ENCODE measurements around the gene CDC42EP4.
"Not testable (repeated sequence)": the region's sequence is repeated elsewhere in the genome, so short reads cannot be mapped to it uniquely, and the experiment has no call there.

DNA sequence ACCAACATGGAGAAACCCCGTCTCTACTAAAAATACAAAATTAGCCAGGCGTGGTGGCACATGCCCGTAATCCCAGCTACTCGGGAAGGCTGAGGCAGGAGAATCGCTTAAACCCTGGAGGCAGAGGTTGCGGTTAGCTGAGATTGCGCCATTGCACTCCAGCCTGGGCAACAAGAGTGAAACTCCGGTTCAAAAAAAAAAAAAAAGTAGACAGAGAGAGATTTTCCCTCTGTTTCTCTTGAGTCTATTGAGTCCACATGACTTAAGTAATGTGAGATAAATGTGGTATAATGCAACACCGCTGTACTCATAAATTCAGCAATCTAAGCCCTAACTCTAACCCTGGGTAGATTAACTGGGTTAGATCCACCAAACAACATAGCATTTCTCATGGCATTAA is 21.6 kb upstream of the CDC42EP4 start:
- TF ChIP-seq FOXM1 (IDR thresholded peaks at IDR 0.05; ENCODE audit: borderline replicate concordance); BHLHE40 (IDR thresholded peaks at IDR 0.05; ENCODE audit: borderline replicate concordance); SUZ12 (IDR thresholded peaks at IDR 0.05); FOXK2 (IDR thresholded peaks at IDR 0.05); CTBP1 (IDR thresholded peaks at IDR 0.05; ENCODE audit: borderline replicate concordance); NFRKB (IDR thresholded peaks at IDR 0.05); FOXA1 (IDR thresholded peaks at IDR 0.05); L3MBTL2 (conservative IDR thresholded peaks at IDR 0.05); SP1 (IDR thresholded peaks at IDR 0.05); ELF4 (IDR thresholded peaks at IDR 0.05): not testable (repeated sequence)
- TF ChIP-seq, protein P1, sequence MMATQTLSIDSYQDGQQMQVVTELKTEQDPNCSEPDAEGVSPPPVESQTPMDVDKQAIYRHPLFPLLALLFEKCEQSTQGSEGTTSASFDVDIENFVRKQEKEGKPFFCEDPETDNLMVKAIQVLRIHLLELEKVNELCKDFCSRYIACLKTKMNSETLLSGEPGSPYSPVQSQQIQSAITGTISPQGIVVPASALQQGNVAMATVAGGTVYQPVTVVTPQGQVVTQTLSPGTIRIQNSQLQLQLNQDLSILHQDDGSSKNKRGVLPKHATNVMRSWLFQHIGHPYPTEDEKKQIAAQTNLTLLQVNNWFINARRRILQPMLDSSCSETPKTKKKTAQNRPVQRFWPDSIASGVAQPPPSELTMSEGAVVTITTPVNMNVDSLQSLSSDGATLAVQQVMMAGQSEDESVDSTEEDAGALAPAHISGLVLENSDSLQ (IDR thresholded peaks at IDR 0.05) = not testable (repeated sequence)
- TF ChIP-seq ZNF384 (IDR thresholded peaks at IDR 0.05) = 0 out of 2 replicates have a peak, but pooled peaks have one; percentile 13

All from HEK293T (cell line).